GM12878 (cell line): ENCODE results near the gene PTPDC1. TPM values are rescaled to one million over a fixed set of nuclear protein-coding genes. Genes with fewer than 3 reads are reported as not detected.

Experiments used
- FOXM1 ChIP-seq: IDR thresholded peaks from 2 replicates; pipeline ENCODE4 v1.6.1; 2012; ENCODE audit warnings: low read depth, mild to moderate bottlenecking, inconsistent platforms, low read length, moderate library complexity
- KDM1A ChIP-seq: fragments of 200-600 bp; sonication (generic); IDR thresholded peaks from 2 replicates; pipeline ENCODE4 v1.6.1; 2016; ENCODE audit warnings: borderline replicate concordance
- NBN ChIP-seq: fragments of 450-650 bp; IDR thresholded peaks from 2 replicates; pipeline ENCODE4 v1.6.1; 2016
- SMARCA5 ChIP-seq: fragments of 450-650 bp; IDR thresholded peaks from 2 replicates; pipeline ENCODE4 v1.6.1; 2017; ENCODE audit warnings: mild to moderate bottlenecking
- polyA plus RNA-seq, 11 experiments: library from polyadenylated mRNA; depleted of rRNA in 4 of 11; unstranded in 6 of 11; stranded (reverse) in 5 of 11; fragments of >200 nt; fragmentation: Nextera tagmentation in 4 of 11; fragmentation: Illumina TruSeq in 1 of 11; extraction: Ambion mirVana in 4 of 11; extraction: Trizol in 1 of 11; gene quantifications; 1 replicate in 1 of 11; 2 replicates in 10 of 11; pipeline versions ENCODE4 v1.2.1 to v1.2.3, GENCODE V29; 2011 to 2016; ENCODE audit warnings: inconsistent platforms in 2 of 11, missing spikeins in 2 of 11, low read depth in 1 of 11
- total RNA-seq, 4 experiments: library from RNA; depleted of rRNA in 3 of 4; stranded (reverse); fragments of >200 nt in 3 of 4; fragmentation: Illumina TruSeq in 1 of 4; extraction: Trizol in 1 of 4; gene quantifications; 2 replicates each; pipeline versions ENCODE4 v1.2.1 to v1.2.3, GENCODE V29; 2013 to 2021
- TF ChIP-seq, protein P1 (sequence below): fragments of 450-650 bp; conservative IDR thresholded peaks from 2 replicates; pipeline ENCODE4 v1.6.1; 2017; ENCODE audit warnings: mild to moderate bottlenecking, moderate library complexity
- TF ChIP-seq, protein P2 (sequence below): fragments of 450-650 bp; IDR thresholded peaks from 2 replicates; pipeline ENCODE4 v1.6.1; 2014; ENCODE audit warnings: mild to moderate bottlenecking
- TF ChIP-seq, protein P3 (sequence below): fragments of 450-650 bp; formaldehyde crosslinking; IDR thresholded peaks from 2 replicates; pipeline ENCODE4 v1.5.0; 2022; ENCODE audit warnings: mild to moderate bottlenecking, missing genetic modification characterization
- TF ChIP-seq, protein P4 (sequence below): fragments of 450-650 bp; IDR thresholded peaks from 2 replicates; pipeline ENCODE4 v1.6.1; 2017; ENCODE audit warnings: mild to moderate bottlenecking, moderate library complexity

The PTPDC1 gene
- total and polyA plus RNA-seq, 10 of the 15 experiments (the other 5 are each of a cell fraction or from before 2014, with no cell fraction given): 1.2 to 4.5 (median 2.9) TPM

DNA sequence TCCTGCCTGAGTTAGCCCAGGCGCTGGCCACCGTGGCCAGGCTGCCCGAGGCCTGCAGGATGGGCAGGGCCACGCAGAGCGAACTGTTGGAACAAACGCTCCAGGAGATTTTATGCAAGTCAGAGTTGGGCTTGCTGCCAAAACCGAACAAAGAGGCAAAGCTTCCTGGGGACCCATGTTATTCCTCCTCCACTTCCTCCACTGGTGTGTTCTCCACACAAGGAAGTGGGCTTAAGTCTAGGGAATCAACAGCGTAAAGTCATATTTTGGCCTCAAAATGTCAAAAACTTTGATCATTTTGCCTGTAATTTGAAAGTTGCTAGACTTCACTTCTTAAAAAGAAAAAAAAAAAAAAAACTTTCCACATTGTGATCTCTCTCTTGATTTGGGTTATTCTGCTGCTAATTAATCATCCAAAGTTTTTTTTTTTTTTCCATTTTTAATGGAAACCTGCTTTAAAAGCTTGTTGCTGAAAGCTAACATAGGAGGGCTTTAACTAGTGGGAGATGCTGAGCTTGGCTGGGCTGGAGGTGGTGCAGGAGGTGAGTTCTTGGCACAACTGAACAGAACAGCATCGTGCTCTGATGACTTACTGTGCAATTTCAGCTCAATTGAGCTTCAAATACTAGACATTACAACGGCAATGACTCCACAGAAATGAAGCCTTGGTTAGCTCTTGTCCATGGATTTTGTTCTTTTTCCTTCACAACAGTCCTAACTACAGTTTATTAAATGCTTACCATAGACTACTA lies 73.0 kb downstream of the PTPDC1 start (continued):
- TF ChIP-seq, protein P1, sequence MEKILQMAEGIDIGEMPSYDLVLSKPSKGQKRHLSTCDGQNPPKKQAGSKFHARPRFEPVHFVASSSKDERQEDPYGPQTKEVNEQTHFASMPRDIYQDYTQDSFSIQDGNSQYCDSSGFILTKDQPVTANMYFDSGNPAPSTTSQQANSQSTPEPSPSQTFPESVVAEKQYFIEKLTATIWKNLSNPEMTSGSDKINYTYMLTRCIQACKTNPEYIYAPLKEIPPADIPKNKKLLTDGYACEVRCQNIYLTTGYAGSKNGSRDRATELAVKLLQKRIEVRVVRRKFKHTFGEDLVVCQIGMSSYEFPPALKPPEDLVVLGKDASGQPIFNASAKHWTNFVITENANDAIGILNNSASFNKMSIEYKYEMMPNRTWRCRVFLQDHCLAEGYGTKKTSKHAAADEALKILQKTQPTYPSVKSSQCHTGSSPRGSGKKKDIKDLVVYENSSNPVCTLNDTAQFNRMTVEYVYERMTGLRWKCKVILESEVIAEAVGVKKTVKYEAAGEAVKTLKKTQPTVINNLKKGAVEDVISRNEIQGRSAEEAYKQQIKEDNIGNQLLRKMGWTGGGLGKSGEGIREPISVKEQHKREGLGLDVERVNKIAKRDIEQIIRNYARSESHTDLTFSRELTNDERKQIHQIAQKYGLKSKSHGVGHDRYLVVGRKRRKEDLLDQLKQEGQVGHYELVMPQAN: no peak
- TF ChIP-seq, protein P2, sequence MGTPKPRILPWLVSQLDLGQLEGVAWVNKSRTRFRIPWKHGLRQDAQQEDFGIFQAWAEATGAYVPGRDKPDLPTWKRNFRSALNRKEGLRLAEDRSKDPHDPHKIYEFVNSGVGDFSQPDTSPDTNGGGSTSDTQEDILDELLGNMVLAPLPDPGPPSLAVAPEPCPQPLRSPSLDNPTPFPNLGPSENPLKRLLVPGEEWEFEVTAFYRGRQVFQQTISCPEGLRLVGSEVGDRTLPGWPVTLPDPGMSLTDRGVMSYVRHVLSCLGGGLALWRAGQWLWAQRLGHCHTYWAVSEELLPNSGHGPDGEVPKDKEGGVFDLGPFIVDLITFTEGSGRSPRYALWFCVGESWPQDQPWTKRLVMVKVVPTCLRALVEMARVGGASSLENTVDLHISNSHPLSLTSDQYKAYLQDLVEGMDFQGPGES: no peak
- TF ChIP-seq FOXM1: no peak
- TF ChIP-seq, protein P3, sequence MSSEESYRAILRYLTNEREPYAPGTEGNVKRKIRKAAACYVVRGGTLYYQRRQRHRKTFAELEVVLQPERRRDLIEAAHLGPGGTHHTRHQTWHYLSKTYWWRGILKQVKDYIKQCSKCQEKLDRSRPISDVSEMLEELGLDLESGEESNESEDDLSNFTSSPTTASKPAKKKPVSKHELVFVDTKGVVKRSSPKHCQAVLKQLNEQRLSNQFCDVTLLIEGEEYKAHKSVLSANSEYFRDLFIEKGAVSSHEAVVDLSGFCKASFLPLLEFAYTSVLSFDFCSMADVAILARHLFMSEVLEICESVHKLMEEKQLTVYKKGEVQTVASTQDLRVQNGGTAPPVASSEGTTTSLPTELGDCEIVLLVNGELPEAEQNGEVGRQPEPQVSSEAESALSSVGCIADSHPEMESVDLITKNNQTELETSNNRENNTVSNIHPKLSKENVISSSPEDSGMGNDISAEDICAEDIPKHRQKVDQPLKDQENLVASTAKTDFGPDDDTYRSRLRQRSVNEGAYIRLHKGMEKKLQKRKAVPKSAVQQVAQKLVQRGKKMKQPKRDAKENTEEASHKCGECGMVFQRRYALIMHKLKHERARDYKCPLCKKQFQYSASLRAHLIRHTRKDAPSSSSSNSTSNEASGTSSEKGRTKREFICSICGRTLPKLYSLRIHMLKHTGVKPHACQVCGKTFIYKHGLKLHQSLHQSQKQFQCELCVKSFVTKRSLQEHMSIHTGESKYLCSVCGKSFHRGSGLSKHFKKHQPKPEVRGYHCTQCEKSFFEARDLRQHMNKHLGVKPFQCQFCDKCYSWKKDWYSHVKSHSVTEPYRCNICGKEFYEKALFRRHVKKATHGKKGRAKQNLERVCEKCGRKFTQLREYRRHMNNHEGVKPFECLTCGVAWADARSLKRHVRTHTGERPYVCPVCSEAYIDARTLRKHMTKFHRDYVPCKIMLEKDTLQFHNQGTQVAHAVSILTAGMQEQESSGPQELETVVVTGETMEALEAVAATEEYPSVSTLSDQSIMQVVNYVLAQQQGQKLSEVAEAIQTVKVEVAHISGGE (CRISPR knock-in tag): no peak
- no peak for TF ChIP-seq SMARCA5
- TF ChIP-seq, protein P4, sequence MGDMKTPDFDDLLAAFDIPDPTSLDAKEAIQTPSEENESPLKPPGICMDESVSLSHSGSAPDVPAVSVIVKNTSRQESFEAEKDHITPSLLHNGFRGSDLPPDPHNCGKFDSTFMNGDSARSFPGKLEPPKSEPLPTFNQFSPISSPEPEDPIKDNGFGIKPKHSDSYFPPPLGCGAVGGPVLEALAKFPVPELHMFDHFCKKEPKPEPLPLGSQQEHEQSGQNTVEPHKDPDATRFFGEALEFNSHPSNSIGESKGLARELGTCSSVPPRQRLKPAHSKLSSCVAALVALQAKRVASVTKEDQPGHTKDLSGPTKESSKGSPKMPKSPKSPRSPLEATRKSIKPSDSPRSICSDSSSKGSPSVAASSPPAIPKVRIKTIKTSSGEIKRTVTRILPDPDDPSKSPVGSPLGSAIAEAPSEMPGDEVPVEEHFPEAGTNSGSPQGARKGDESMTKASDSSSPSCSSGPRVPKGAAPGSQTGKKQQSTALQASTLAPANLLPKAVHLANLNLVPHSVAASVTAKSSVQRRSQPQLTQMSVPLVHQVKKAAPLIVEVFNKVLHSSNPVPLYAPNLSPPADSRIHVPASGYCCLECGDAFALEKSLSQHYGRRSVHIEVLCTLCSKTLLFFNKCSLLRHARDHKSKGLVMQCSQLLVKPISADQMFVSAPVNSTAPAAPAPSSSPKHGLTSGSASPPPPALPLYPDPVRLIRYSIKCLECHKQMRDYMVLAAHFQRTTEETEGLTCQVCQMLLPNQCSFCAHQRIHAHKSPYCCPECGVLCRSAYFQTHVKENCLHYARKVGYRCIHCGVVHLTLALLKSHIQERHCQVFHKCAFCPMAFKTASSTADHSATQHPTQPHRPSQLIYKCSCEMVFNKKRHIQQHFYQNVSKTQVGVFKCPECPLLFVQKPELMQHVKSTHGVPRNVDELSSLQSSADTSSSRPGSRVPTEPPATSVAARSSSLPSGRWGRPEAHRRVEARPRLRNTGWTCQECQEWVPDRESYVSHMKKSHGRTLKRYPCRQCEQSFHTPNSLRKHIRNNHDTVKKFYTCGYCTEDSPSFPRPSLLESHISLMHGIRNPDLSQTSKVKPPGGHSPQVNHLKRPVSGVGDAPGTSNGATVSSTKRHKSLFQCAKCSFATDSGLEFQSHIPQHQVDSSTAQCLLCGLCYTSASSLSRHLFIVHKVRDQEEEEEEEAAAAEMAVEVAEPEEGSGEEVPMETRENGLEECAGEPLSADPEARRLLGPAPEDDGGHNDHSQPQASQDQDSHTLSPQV: no peak
- no peak for TF ChIP-seq NBN
- TF ChIP-seq KDM1A: no peak
- TF ChIP-seq, all 136 proteins: peak for 0

Other genes with a start within 250 kb of the PTPDC1 start
- not detected in 2 replicates for gene BARX1, start 129.1 kb upstream of the PTPDC1 start, total RNA-seq (2014; rRNA removed)
- gene BARX1, start 129.1 kb upstream of the PTPDC1 start, total RNA-seq (2014; rRNA removed; fragmentation: Illumina TruSeq; extraction: Trizol): not detected in 2 replicates
- gene BARX1, start 129.1 kb upstream of the PTPDC1 start, total RNA-seq (2021): not detected in 2 replicates
- not detected in 2 replicates for gene BARX1, start 129.1 kb upstream of the PTPDC1 start, polyA plus RNA-seq (2011; rRNA removed)
- not detected in 2 replicates for gene BARX1, start 129.1 kb upstream of the PTPDC1 start, polyA plus RNA-seq (2014; fragmentation: Illumina TruSeq; extraction: Trizol)
- gene BARX1, start 129.1 kb upstream of the PTPDC1 start, polyA plus RNA-seq (2014; fragmentation: Nextera tagmentation; extraction: Ambion mirVana): not detected
- gene BARX1, start 129.1 kb upstream of the PTPDC1 start, polyA plus RNA-seq (2014; rRNA removed): not detected in 2 replicates
- not detected for gene BARX1, start 129.1 kb upstream of the PTPDC1 start, polyA plus RNA-seq (2016; fragmentation: Nextera tagmentation; extraction: Ambion mirVana)
- gene ZNF169, start 174.8 kb downstream of the PTPDC1 start, total RNA-seq (2014; rRNA removed): 6.4 and 6.6 TPM in 2 replicates
- 5.9 and 6.3 TPM in 2 replicates for gene ZNF169, start 174.8 kb downstream of the PTPDC1 start, total RNA-seq (2014; rRNA removed; fragmentation: Illumina TruSeq; extraction: Trizol)
- 4.6 and 5.4 TPM in 2 replicates for gene ZNF169, start 174.8 kb downstream of the PTPDC1 start, total RNA-seq (2021)
- gene ZNF169, start 174.8 kb downstream of the PTPDC1 start, polyA plus RNA-seq (2011; rRNA removed): 15.7 and 19.0 TPM in 2 replicates
- 8.5 and 8.8 TPM in 2 replicates for gene ZNF169, start 174.8 kb downstream of the PTPDC1 start, polyA plus RNA-seq (2014; fragmentation: Illumina TruSeq; extraction: Trizol)
- gene ZNF169, start 174.8 kb downstream of the PTPDC1 start, polyA plus RNA-seq (2014; fragmentation: Nextera tagmentation; extraction: Ambion mirVana): 1 to 10 TPM; 2.2 TPM
- 9.1 and 10.0 TPM in 2 replicates for gene ZNF169, start 174.8 kb downstream of the PTPDC1 start, polyA plus RNA-seq (2014; rRNA removed)
- 1 to 10 TPM; 4.1 to 5.1 TPM for gene ZNF169, start 174.8 kb downstream of the PTPDC1 start, polyA plus RNA-seq (2016; fragmentation: Nextera tagmentation; extraction: Ambion mirVana)
- not detected in 2 replicates for gene NUTM2F, start 244.2 kb downstream of the PTPDC1 start, total RNA-seq (2014; rRNA removed)
- not detected in 2 replicates for gene NUTM2F, start 244.2 kb downstream of the PTPDC1 start, total RNA-seq (2014; rRNA removed; fragmentation: Illumina TruSeq; extraction: Trizol)
- not detected in 2 replicates for gene NUTM2F, start 244.2 kb downstream of the PTPDC1 start, total RNA-seq (2021)
- not detected in 2 replicates for gene NUTM2F, start 244.2 kb downstream of the PTPDC1 start, polyA plus RNA-seq (2011; rRNA removed)
- gene NUTM2F, start 244.2 kb downstream of the PTPDC1 start, polyA plus RNA-seq (2014; fragmentation: Illumina TruSeq; extraction: Trizol): not detected in 2 replicates
- gene NUTM2F, start 244.2 kb downstream of the PTPDC1 start, polyA plus RNA-seq (2014; fragmentation: Nextera tagmentation; extraction: Ambion mirVana): not detected
- gene NUTM2F, start 244.2 kb downstream of the PTPDC1 start, polyA plus RNA-seq (2014; rRNA removed): 0.05 TPM in 1 of 2 replicates, not detected in the other
- gene NUTM2F, start 244.2 kb downstream of the PTPDC1 start, polyA plus RNA-seq (2016; fragmentation: Nextera tagmentation; extraction: Ambion mirVana): not detected